ENCODE results near the gene ZNF521. TPM values are rescaled to one million over a fixed set of nuclear protein-coding genes. Genes with fewer than 3 reads are reported as not detected.
A peak's percentile ranks its signal among the peaks of the same experiment; 100 is the strongest.

Gene ZNF521
- total RNA-seq, 3 donors from 2014 or later = 3.2 to 11.6 (median 7.9) TPM

- no peak for TF ChIP-seq CTCF (IDR thresholded peaks at IDR 0.05)
- ATAC-seq = no peak
- intact Hi-C loops (cut with DNase I, micrococcal nuclease) = no loop called here
- Histone ChIP-seq H3K4me3 (no peak overlapping the region), H3K4me1 (ENCODE audit: low read depth) (no peaks in the 10 kb centered on the region), H3K36me3 (ENCODE audit: low read depth) (no peaks in the 10 kb centered on the region), H3K9me3 (no peaks in the 10 kb centered on the region)
- DNase-seq = no peak
These were observed 101.5 kb downstream of the ZNF521 start for GRCh38 chr18:25250474-25250851.

- DNase-seq (no peak), ATAC-seq (peak; percentile 34)
- Histone ChIP-seq H3K4me1 (ENCODE audit: low read depth) (no peaks in the 10 kb centered on the region), H3K9me3 (no peaks in the 10 kb centered on the region), H3K36me3 (ENCODE audit: low read depth) (no peaks in the 10 kb centered on the region), H3K4me3 (no peak overlapping the region)
- intact Hi-C loops (cut with DNase I, micrococcal nuclease) = no loop called here
- TF ChIP-seq CTCF (IDR thresholded peaks at IDR 0.05) = no peak
These were observed 103.2 kb downstream of the ZNF521 start for GRCh38 chr18:25248755-25249154.

- H3K4me3 ChIP-seq = no peak overlapping the region
- no peaks in the 10 kb centered on the region for H3K36me3 ChIP-seq (ENCODE audit: low read depth)
- intact Hi-C loops (cut with DNase I, micrococcal nuclease) = no loop called here
- ATAC-seq (no peak), DNase-seq (no peak)
- H3K4me1 ChIP-seq (ENCODE audit: low read depth) = no peaks in the 10 kb centered on the region
- no peaks in the 10 kb centered on the region for H3K9me3 ChIP-seq
- no peak for TF ChIP-seq CTCF (IDR thresholded peaks at IDR 0.05)
These were observed 104.2 kb downstream of the ZNF521 start for GRCh38 chr18:25247725-25248124.

GRCh38 chr18:25244924-25245698 is 106.9 kb downstream of the ZNF521 start:
- Histone ChIP-seq H3K4me1 (ENCODE audit: low read depth) (no peaks in the 10 kb centered on the region), H3K9me3 (no peaks in the 10 kb centered on the region), H3K4me3 (no peak overlapping the region), H3K36me3 (ENCODE audit: low read depth) (no peaks in the 10 kb centered on the region)
- ATAC-seq (no peak), DNase-seq (no peak)
- intact Hi-C loops (cut with DNase I, micrococcal nuclease) = no loop called here
- TF ChIP-seq CTCF (IDR thresholded peaks at IDR 0.05) = no peak

- no peak for DNase-seq
- Histone ChIP-seq H3K9me3 (no peaks in the 10 kb centered on the region), H3K4me1 (ENCODE audit: low read depth) (no peaks in the 10 kb centered on the region), H3K4me3 (no peak overlapping the region), H3K36me3 (ENCODE audit: low read depth) (no peaks in the 10 kb centered on the region)
- no peak for TF ChIP-seq CTCF (IDR thresholded peaks at IDR 0.05)
- intact Hi-C loops (cut with DNase I, micrococcal nuclease) = no loop called here
- no peak for ATAC-seq
These were observed 107.8 kb downstream of the ZNF521 start for GRCh38 chr18:25244170-25244569.
